ENCODE measurements around the gene YIPF1.

DNA sequence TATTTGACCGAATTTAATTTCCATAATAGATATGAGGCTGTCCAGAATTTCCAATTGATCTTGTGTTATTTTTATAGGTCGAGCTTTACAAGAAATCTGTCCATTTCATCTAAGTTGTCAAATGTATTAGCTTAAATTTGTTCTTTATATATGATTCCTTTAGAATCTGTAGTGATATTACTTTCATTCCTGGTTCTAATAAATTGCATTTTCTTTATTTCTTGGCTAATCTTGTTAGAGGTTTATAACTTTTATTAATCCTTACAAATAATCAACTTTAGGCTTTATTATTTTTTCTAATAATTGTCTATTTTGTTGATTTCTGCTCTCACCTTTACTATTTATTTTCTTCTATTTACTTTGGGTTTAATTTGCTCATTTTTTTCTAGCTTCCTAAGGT, 41.9 kb upstream of the YIPF1 start:
- TF ChIP-seq CTCF (IDR thresholded peaks at IDR 0.05; ENCODE audit: insufficient read depth, low read depth, low read length) (no peak), EZH2 (IDR thresholded peaks at IDR 0.05; ENCODE audit: insufficient read depth, low read length) (no peak)
